Glutamatergic neuron (in vitro differentiated cells): ENCODE measurements around the gene GPR139. TPM values are rescaled to one million over a fixed set of nuclear protein-coding genes. Genes with fewer than 3 reads are reported as not detected.

Experiments
- DNase-seq: peaks from one replicate; pipeline ENCODE4 v3.0.0; 2022
- H3K27ac Mint-ChIP-seq: one replicate; pipeline ENCODE4 v1.8.0; 2020; ENCODE audit warnings: mild to moderate bottlenecking, mixed read lengths, inconsistent platforms; ENCODE audit not compliant: unreplicated experiment
- H3K27me3 Mint-ChIP-seq: one replicate; pipeline ENCODE4 v1.8.0; 2020; ENCODE audit warnings: mild to moderate bottlenecking, moderate library complexity, mixed read lengths, inconsistent platforms; ENCODE audit not compliant: unreplicated experiment
- H3K36me3 Mint-ChIP-seq: one replicate; pipeline ENCODE4 v1.8.0; 2020; ENCODE audit warnings: mild to moderate bottlenecking, mixed read lengths, inconsistent platforms; ENCODE audit not compliant: unreplicated experiment
- H3K4me1 Mint-ChIP-seq: one replicate; pipeline ENCODE4 v1.8.0; 2020; ENCODE audit warnings: mild to moderate bottlenecking, low read depth, mixed read lengths, inconsistent platforms; ENCODE audit not compliant: unreplicated experiment
- H3K4me3 Mint-ChIP-seq: one replicate; pipeline ENCODE4 v1.8.0; 2020; ENCODE audit warnings: mild to moderate bottlenecking, mixed read lengths, inconsistent platforms; ENCODE audit not compliant: unreplicated experiment
- H3K9me3 Mint-ChIP-seq: one replicate; pipeline ENCODE4 v1.8.0; 2020; ENCODE audit warnings: mild to moderate bottlenecking, moderate library complexity, mixed read lengths, inconsistent platforms; ENCODE audit not compliant: unreplicated experiment
- CTCF ChIP-seq: fragments of 200-600 bp; sonication (generic); IDR thresholded peaks from one replicate; pipeline ENCODE4 v1.5.0; 2021; ENCODE audit not compliant: partially characterized antibody, unreplicated experiment
- total RNA-seq: library from RNA; stranded (reverse); fragmentation: NEBNext Ultra II Directional; extraction: Animal tissue kit (Norgen Biotek cat#: 25700); gene quantifications from one replicate; pipeline ENCODE4 v1.2.1, GENCODE V29; 2021; ENCODE audit not compliant: unreplicated experiment

GPR139 gene
- total RNA-seq, 1 donor from 2014 or later = not detected

- DNase-seq = no peak
- peaks cover 2% of the 10 kb centered on the region for H3K27me3 Mint-ChIP-seq
- peaks cover 2% of the 10 kb centered on the region for H3K9me3 Mint-ChIP-seq
- H3K4me1 Mint-ChIP-seq = no peaks in the 10 kb centered on the region
- peaks cover 5% of the 10 kb centered on the region for H3K36me3 Mint-ChIP-seq
- no peak overlapping the region for H3K27ac Mint-ChIP-seq
- H3K4me3 Mint-ChIP-seq = no peak overlapping the region
- no peak for TF ChIP-seq CTCF
Measured at GRCh38 chr16:20061132-20061531, 12.6 kb downstream of the GPR139 start.

GRCh38 chr16:20056436-20056835 lies 17.3 kb downstream of the GPR139 start:
- H3K36me3 Mint-ChIP-seq = peaks cover 5% of the 10 kb centered on the region
- H3K4me1 Mint-ChIP-seq = no peaks in the 10 kb centered on the region
- H3K4me3 Mint-ChIP-seq = no peak overlapping the region
- peaks cover 2% of the 10 kb centered on the region for H3K27me3 Mint-ChIP-seq
- TF ChIP-seq CTCF = no peak
- no peak for DNase-seq
- peaks cover 2% of the 10 kb centered on the region for H3K9me3 Mint-ChIP-seq
- H3K27ac Mint-ChIP-seq = no peak overlapping the region

- Mint-ChIP-seq H3K4me1 (peaks cover 2% of the 10 kb centered on the region), H3K36me3 (no peaks in the 10 kb centered on the region), H3K9me3 (no peaks in the 10 kb centered on the region), H3K27me3 (no peaks in the 10 kb centered on the region), H3K27ac (no peak overlapping the region), H3K4me3 (no peak overlapping the region)
- no peak for DNase-seq
- no peak for TF ChIP-seq CTCF
Measured at GRCh38 chr16:20053336-20053735, 20.4 kb downstream of the GPR139 start.

- no peak for TF ChIP-seq CTCF
- Mint-ChIP-seq H3K9me3 (no peaks in the 10 kb centered on the region), H3K4me3 (no peak overlapping the region), H3K4me1 (peaks cover 2% of the 10 kb centered on the region), H3K36me3 (no peaks in the 10 kb centered on the region), H3K27ac (no peak overlapping the region), H3K27me3 (no peaks in the 10 kb centered on the region)
- no peak for DNase-seq
Measured at GRCh38 chr16:20051611-20052010, 22.1 kb downstream of the GPR139 start.

GRCh38 chr16:20051147-20051546 lies 22.5 kb downstream of the GPR139 start:
- peaks cover 2% of the 10 kb centered on the region for H3K27me3 Mint-ChIP-seq
- no peak overlapping the region for H3K27ac Mint-ChIP-seq
- DNase-seq = no peak
- H3K4me3 Mint-ChIP-seq = no peak overlapping the region
- no peak for TF ChIP-seq CTCF
- no peaks in the 10 kb centered on the region for H3K9me3 Mint-ChIP-seq
- no peaks in the 10 kb centered on the region for H3K36me3 Mint-ChIP-seq
- peaks cover 2% of the 10 kb centered on the region for H3K4me1 Mint-ChIP-seq
